ENCODE measurements around the gene CIDEA.

GRCh38 chr18:12291690-12292089 lies 37.5 kb downstream of the CIDEA start:
- TF ChIP-seq CTCF (conservative IDR thresholded peaks at IDR 0.05 in 1 of 2, IDR thresholded peaks at IDR 0.05 in 1 of 2; ENCODE audit: low read depth in 1 of 2, low read length in 2 of 2) (no peak), EZH2 (IDR thresholded peaks at IDR 0.05; ENCODE audit: low read length, missing control alignments) (no peak)
